Activated CD8-positive, alpha-beta memory T cell treated with anti-CD3 and anti-CD28 coated beads for 1 hour (primary cell): ENCODE data around the gene LTN1.
"Not testable (repeated sequence)": the region's sequence is repeated elsewhere in the genome, so short reads cannot be mapped to it uniquely, and the experiment has no call there.

Source experiments
- DNase-seq, 2 donors: peaks; one replicate each; pipeline ENCODE4 v3.0.0-alpha.2; 2020; ENCODE audit warnings: low read depth in 1 of 2; ENCODE audit errors: extremely low read depth in 1 of 2

LTN1 gene

DNA sequence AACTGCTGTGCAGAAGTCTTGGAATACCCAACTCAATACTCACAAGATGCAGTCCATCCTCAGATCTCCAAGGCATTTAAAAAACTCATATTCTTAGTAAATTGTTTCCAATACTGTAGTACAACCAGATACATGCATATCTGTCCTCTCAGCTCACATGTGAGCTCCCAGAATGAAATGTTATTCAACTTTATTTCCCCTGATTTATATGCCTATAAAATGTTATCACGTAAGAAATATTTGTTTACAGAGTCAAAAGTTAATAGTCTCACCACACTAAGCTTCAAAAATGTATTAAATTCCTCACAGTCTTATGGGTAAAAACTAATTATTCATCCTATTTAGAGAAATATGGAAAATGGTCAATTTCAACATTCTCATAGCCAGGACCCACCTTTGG is 56.6 kb downstream of the LTN1 start:
- DNase-seq: no peak

DNA sequence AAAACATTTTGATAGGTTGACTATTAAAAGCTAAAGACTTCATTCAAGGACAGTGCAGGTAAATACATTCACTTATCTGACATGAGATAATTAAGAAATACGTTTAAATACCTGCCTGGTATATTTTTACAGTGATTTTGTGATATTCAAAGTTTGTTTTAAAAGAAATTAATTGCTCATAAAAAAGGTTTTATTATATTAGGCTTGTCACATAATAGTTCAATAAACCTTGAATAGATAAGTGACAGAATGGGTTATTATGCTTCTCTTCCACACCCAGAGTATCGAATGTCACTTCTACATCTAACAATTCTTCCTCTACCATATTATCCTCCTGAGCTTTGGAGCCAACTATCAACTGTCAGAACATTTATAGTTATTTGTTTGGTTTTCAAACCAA is 60.0 kb downstream of the LTN1 start:
- no peak for DNase-seq

DNA sequence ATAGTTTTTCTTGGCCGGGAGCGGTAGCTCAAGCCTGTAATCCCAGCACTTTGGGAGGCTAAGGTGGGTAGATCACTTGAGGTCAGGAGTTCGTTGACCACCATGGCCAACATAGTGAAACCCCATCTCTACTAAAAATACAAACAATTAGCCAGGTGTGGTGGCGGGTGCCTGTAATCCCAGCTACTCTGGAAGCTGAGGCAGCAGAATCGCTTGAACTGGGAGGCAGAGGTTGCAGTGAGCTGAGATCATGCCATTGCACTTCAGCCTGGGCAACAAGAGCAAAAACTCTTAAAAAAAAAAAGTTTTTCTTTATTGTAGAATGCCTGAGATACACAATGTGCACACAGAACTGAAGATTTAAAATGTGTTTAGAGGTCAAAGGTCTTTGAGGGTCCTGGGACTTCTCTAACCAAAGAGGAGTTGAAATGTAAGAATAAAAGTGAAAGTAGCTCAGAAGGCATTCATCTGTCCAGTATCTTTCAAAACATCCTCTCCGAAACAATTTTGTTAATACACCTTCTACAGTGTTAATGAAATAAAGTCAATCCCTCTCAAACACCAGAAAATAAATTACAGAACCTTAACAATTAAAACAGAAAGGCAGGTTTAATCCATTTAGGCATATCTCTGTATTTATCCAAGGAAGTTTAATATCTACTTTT is 60.8 kb downstream of the LTN1 start:
- not testable (repeated sequence) for DNase-seq

DNA sequence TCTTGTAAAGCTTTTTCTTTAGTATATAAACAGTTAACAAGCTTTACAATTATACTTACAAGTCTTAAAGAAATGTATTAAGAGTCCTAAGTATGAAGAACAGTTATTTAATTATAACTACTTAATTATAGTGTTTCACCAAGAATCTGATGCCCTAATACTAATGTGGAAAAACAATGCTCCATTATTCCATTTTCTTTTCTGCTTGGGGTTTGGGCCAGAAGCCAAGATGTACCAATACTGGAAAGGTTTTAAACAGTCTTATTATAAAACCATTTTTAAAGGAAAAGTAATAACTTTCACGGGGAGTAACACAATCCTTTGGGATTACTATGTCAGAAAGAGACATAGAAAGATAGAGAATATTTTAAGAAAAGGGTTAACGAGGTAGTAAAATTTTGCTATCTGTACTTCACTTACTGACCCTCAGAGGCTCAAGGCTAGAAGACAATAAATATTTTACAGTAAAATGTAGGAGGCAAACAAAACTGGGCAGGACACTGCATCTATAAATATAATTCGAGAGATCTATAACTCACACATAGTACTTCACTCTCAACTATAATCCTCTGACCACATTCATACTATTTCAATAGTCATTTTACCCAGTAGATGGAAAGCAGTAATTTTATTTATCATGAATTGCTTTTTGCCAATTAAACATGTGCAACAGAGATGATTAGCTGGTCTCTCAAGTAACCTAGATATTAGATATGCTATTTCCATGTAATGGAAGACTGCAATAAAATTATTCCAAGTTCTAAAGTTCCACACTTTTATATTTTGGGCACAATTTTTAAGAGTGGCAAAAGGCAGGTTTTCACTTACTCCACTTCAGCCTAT is 63.9 kb downstream of the LTN1 start:
- DNase-seq: no peak

DNA sequence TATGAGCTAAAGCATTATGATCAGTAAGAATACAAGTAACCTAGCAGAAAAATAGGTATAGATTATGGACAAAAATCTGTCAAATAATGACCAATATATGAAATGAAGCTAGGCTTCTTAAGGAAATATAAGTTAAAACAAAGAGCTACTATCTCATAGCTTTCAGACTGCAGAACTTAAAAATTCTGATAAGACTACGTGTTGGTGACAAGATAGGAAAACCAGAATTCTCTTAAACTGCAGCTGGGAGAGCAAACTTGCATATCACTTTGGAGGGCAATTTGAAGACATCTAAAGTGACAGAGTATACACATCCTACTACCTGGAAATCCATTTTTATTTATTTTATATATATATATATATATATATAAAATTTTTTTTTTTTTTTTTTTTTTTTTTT is 65.5 kb downstream of the LTN1 start:
- no peak for DNase-seq

DNA sequence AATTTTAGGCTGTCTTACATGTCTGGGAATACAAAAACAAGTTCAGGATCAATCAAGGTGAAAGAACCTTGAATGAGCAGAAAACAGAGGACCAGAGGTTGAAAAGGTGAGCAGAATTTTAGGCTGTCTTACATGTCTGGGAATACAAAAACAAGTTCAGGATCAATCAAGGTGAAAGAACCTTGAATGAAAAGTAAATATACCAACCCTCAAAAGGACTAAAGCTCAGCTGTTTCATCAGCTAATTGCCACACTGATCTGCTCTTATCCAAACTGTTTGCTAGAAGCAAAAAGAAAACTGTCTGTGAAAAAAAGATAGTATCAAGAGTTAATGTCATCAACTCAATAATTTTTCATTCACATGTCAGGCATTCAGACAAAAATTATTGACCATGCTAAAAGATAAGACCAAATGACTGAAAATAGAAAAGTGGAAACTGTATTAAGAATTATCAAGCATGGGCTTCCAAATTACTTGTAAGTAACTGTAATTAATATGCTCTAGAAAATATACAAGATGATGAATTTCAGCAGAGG is 69.2 kb downstream of the LTN1 start:
- DNase-seq: no peak

DNA sequence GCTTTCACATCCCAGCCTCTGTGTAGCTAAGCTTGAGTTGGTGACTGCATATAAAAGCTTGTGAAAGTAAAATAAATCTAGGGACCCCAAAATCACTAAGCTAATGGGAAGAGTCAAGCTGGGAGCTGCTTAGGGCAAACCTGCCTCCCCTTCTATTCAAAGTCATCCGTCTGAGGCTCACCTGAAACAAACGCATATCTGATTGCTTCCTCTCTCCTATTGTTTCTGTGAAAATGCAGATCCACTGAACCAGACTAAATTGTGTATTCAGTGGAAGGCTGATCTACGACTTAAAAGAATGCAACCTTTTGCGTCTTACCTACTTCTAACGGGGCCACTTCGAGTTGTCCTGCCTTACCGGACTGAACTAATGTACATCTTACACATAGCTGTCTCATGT is 70.3 kb downstream of the LTN1 start:
- DNase-seq: no peak

DNA sequence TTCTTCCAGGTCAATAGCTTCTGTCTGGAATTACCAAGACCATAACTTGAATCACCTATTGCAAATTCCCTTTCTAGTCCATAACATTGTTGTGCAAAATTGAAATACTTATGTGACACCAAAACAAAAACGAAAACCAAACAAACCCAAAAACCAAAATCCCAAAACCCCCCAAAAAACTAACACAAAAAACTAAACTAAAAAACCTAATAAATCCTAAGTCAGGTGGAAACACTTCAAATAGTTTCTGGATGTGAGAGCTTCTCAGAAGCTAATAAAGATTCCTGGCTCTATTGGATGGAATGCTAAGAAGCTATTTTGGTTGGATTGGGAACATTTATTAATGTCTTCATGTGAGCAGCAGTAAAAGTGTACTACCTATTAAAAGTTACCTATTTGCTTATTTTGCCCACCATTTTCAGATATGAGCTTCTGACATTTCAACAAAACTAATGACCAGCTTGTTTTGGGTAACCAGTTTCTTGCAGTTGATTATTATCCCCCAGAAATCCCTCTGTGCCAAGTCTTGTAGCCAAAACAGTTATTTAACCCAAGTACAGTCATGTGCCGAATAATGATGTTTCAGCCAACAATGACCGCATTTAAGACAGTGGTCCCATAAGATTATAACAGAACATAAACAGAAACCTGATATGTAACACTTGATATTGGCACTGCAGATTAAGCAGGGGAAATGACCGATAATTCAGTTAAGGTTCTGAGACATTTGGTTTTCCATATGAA is 76.4 kb downstream of the LTN1 start:
- DNase-seq: no peak

DNA sequence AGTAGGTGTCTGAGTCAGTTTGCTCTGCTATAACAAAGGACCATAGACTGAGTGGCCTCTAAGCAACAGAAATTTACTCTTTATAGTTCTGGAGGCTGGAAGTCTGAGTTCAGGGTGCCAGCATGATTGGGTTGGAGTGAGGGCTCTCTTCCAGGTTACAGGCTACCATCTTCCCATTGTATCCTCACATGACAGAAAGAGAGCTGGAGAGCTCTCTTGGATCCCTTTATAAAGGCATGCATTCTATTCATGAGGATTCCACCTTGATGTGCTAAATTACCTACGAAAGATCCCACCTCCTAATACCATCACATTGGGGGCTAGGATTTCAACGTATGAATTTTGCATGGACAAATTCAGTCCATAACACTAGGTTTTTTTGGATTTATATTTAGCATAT is 79.6 kb downstream of the LTN1 start:
- no peak for DNase-seq

DNA sequence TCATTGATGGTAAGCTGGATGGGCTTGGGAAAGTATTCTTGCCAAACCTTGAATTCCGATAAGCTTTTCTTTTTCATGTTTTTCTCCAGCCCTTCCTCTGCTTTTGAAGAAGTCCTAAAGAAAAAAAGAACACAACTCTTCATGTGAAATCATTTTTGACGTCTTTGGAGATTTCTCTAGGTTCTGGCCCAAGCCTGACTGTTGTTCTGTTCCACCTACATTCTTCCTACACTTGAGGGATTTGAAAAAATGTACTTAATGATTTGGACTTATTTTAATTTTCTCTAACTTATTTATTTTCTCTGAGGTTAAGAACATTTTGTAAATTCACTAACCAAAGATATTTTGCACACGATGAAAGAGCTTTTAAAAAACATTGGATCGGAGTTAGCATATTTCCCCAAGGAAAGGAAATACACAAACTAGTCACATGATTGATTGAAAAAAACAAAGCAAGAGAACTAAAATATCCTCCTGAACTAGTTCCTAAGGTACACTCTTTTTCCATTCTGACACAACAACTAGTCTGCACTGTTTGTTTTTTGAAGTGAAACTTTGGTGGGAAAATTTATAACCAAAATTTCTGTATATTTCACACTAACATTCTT is 82.3 kb downstream of the LTN1 start:
- no peak for DNase-seq

DNA sequence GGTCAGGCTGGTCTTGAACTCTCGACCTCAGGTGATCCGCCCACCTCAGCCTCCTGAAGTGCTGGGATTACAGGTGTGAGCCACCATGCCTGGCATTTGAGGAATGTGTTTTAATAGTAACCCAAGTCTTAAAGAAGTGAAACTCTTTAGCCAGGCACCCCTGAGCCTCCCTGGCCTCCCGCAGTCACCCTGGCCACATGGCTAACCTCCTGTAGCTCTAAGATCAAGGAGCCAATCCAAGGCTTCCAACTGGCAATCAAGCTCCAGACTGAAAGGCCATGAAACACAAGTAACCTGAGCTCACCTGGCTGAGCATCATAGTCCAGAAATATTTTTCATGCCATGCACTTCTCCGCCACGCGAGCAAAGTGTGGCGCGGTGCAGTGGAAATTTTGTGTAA is 84.3 kb downstream of the LTN1 start:
- no peak for DNase-seq

DNA sequence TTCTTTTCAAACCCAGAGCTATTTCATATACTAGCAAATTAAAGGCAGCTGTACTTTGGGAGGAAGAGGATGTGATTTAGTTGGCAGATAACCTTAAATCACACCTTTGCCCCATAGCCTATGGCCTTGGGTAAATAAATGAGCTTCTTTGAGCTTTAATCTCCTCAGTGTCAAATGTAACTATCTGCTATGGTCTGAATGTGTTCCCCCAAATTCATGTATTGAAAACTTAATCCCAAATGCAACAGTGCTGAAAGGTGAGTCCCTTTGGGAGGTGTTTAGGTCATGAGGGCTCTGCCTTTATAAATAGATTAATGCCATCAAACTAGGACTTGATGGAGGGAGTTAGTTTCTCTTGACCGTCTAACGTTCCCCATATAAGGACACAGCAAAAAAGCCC is 85.8 kb downstream of the LTN1 start:
- no peak for DNase-seq

DNA sequence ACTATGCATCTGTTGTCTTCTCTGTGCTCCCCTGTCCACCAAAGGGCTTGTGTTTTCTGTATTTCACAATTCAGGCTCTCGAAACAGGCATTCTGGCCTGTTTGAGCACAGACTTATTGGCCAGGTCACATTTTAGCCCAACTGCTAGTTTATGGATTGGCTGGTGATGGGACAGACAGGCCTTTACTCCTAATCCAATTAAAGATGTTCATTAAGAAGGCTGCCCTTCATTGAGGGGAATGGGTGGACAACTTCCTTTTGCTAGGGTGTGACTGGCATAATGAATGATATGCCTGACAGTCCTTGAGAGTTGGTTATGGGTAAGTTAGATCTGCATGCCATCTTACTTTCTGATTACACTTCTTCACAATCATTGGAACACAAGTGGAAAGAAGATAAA is 86.4 kb downstream of the LTN1 start:
- no peak for DNase-seq

DNA sequence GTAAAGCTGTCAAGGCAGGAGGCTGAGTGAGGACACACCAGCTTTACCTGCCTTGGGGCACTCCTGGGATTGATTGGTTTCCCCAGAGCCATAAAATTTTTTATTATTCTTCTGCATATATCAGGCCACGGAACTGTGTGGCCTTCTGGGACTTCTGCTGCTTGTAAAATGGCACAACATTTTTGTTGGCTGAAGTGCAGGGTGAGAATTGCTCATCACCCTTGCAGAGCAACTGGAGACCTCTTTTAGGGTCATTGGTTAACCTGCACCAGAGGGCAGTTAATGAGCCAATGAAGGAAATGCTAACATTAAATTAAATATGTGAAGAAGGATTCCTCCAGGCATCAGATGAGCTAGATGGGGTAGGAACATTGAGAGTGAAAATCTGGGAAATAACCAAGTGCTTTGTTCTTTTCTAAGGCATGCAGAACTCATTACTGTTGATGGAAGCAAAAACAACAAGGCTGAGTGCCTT is 87.7 kb downstream of the LTN1 start:
- DNase-seq: no peak

DNA sequence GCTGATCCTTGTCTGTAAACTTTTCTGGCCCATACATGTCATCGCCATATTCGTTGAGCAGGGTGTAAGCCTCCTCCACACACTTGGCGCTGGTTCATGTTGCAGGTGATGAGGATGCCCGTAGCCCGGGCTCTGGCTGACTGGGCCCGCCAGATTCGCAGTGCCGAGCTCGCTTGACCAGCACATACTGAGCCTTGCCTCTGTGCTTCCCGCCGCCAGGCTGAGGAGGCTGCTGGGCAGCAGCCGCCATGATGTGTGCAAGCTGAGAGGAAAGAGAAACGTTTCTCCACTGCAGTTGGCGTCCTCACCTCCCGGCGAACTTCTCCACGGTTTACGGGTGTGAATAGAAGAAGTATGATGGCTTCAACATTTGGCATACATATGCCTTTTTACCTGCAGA is 89.2 kb downstream of the LTN1 start:
- no peak for DNase-seq

DNA sequence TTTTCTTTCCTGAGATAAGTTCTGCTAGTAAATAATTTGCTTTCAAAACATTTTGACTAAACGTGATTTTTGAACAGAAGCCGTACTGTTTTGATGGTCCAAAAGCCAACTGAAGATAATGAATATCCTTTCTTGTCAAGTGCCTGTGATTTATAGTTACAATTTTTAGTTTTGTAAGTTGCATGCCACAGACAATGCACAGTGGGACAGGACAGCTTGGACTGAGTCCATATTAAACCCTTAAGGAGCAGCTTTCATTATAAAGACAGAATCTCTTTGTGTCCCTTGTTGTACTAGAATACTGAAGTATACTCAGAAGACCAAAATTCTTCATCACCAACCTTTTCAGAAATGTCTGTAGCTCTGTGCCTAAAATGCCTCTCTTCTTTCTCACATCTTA is 92.2 kb downstream of the LTN1 start:
- DNase-seq: no peak

DNA sequence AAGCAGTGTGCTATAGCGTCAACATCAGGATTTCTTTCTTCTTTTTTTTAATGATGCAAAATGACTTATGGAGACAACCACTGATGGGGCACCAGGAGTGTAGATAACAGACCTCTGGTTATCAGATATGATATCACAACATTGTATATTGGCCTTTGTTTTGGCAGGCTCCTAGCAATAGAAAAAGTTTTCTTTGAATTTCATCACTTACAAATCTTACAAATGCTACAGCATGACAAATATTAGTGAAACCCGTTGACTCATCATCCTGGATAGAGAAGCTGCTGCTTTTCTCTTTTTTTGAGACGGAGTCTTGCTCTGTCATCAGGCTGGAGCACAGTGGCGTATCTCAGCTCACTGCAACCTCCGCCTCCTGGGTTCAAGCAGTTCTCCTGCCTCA is 92.9 kb downstream of the LTN1 start:
- no peak for DNase-seq

DNA sequence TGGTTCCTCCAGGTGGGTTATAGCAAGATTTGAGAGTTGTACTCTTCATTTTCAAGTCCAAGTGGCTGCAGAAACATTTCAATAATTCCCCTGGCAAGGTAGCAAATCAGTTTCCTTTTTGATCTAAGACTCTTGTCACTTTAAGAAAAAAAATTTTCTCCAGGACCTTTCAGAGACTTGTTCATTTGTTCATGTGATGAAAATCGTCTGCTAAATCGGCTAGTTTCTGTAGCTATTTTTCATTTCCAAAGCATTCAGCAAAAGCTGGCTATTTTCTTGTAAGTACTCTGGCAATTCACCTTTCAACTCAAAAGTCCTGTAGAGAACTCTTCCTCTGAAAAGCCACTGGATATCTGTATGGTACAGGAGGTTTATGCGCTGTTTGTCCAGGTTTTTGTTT is 93.5 kb downstream of the LTN1 start:
- DNase-seq: no peak

DNA sequence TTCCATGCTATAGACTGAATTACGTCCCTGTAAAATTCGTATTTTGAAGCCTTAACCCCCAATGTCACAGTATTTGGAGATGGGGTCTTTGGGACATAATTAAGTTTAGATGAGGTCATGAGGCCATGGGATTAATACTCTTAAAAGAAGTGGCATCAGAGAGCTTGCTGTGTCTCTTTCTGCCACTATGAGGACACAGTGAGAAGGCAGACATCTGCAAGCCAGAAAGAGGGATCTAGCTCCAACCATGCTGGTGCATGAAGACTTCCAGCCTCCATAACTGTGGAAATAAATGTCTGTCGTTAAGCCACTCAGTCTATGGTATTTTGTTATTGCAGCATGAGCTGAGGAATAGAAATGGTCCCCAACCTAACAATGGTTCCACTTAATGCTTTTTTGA is 99.0 kb downstream of the LTN1 start:
- DNase-seq: no peak

DNA sequence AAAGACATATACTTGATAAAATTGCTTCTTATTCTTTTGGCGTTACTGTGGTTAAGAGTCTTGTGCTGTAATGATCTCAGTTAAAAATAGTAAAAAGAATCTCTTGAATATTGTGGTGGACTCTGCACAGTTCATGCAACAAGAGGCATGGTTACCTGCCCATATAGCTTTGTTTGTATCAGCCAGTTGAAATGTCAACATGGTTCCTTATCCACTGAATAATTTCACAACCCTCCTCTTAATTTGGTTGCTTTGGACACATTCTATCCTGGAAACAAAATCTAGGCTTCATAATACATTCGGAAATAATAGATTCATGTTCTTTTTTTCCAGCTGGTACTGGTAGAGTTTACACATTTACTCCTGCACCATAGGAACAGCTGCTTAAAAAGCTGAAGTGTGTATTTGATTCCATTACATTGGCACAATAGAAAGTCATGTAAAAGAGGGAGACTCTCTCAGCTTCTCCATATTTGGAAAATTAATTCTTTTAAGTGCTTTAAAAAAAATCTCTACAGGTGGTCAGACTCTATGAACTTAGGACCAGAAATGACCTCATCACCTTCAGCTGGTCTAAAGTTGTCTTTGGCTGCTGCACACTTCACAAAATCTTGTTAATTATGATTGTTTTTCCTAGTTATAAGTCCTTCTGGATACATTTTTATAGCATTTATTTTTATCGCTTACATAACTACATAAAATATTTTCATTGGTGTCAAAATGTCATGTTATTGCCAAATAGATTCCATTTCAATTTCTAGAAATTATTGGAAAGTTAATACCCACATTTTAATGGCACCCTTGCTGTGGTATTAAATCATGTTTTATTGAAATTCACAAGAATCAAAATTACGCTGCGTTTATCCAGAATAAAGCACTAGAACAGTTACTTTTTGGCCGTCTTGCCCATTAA is 100.2 kb downstream of the LTN1 start:
- no peak for DNase-seq
